Epithelial cell of esophagus (primary cell): Measurements from ENCODE around the gene USF3.
A peak's percentile ranks its signal among the peaks of the same experiment; 100 is the strongest.

Experiments used
- DNase-seq: peaks from one replicate; pipeline ENCODE4 v3.0.0; 2010; ENCODE audit warnings: low read depth
- H3K4me3 ChIP-seq: 2 replicates; pipeline ENCODE4 v1.5.1; 2011; ENCODE audit warnings: mild to moderate bottlenecking, low read length, control low read depth
- TF ChIP-seq, protein P1 (sequence below): IDR thresholded peaks from 2 replicates; pipeline ENCODE4 v1.5.1; 2011; ENCODE audit warnings: low read depth, mild to moderate bottlenecking, low read length, control low read depth, inconsistent platforms; ENCODE audit not compliant: insufficient read depth; ENCODE audit errors: missing control alignments

USF3 gene

GRCh38 chr3:113697500-113698090 lies 1.2 kb upstream of the USF3 start:
- TF ChIP-seq, protein P1, sequence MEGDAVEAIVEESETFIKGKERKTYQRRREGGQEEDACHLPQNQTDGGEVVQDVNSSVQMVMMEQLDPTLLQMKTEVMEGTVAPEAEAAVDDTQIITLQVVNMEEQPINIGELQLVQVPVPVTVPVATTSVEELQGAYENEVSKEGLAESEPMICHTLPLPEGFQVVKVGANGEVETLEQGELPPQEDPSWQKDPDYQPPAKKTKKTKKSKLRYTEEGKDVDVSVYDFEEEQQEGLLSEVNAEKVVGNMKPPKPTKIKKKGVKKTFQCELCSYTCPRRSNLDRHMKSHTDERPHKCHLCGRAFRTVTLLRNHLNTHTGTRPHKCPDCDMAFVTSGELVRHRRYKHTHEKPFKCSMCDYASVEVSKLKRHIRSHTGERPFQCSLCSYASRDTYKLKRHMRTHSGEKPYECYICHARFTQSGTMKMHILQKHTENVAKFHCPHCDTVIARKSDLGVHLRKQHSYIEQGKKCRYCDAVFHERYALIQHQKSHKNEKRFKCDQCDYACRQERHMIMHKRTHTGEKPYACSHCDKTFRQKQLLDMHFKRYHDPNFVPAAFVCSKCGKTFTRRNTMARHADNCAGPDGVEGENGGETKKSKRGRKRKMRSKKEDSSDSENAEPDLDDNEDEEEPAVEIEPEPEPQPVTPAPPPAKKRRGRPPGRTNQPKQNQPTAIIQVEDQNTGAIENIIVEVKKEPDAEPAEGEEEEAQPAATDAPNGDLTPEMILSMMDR, result no peak
- peak; percentile 16 for DNase-seq
- peak overlapping the region; percentile 92 for H3K4me3 ChIP-seq

DNA sequence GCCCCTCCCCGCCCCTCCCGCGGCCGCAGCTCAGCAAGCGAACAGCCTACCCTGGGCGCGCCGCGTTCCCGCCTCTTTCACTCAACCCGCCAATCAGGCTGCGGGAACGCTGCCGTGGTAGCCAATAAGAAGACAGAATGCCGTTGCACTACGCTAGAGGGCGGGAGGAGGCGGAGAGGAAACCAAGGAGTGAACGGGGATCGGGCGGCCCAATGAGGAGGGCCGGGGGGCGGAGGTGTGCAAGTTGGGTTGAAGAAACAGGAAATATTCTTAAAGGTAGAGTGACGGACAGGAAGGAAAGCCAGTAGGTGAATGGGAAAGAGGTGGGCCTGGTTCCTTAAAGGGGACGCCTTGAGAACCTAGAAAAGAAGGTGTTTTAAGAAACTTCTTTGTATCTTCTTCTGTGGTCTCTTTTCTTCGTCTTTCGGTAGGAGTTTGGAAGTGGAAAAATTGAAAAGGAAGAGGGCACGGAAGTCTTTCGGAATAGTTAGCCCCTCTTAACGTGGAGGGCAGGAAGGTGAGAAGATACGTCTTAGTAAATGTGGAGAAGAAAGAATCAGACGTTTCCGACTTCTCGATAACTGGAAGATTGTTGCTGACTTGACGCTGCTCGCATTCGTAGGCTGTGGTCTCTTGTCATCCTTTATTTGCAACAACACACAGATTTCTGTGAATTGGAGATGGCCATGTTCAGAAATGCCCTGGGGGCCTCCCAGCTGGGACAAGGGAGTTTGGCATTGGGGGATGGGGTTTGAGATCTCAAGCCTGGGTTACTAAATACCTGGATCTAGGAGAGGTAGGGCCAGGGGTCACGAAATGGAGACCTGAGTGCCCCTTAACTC lies 437 bp upstream of the USF3 start:
- TF ChIP-seq, protein P1, result peak; percentile 29
- peak overlapping the region; percentile 92 for H3K4me3 ChIP-seq
- DNase-seq, result peak; percentile 100

GRCh38 chr3:113695431-113695785 lies 1.0 kb downstream of the USF3 start:
- peak; percentile 5 for DNase-seq
- TF ChIP-seq, protein P1, result no peak
- peak overlapping the region; percentile 77 for H3K4me3 ChIP-seq

- TF ChIP-seq, protein P1, result no peak
- no peak overlapping the region for H3K4me3 ChIP-seq
- DNase-seq, result no peak
These were observed 6.0 kb downstream of the USF3 start for GRCh38 chr3:113690482-113690881.

DNA sequence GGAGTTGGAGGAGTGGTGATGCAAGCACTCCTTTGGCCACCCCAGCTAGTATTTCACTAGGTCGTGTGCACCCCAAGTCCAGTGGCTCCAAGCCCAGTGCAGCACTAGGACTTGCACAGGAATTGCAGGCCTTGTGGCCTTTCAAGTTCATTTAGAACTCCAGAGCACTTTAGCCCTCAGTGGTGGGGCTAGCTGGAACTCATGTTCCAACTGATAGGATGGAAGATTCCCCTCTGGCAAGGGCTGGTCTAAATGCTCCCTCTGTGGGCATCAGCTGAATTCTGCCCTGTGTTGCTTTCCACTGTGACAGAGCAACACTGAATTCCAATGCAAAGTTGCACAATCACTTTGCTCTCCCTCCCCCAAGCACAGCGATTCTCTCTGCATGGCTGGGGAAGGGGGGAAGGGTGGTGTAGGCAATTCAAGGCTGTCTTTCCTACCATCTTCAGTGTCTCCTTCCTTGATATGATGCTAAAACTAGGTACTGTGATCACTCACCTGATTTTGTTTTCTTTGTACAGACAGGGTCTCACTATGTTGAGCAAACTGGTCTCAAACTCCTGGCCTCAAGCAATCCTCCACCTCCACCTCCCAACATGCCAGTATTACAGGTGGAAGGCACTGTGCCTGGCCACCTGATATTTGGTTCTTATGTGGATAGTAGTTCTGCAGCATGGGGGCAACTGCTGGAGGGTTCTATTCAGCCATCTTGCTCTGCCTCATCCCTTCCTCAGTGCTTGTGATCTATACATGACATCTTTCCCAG lies 10.3 kb downstream of the USF3 start:
- TF ChIP-seq, protein P1, result no peak
- no peak overlapping the region for H3K4me3 ChIP-seq
- peak; percentile 19 for DNase-seq

DNA sequence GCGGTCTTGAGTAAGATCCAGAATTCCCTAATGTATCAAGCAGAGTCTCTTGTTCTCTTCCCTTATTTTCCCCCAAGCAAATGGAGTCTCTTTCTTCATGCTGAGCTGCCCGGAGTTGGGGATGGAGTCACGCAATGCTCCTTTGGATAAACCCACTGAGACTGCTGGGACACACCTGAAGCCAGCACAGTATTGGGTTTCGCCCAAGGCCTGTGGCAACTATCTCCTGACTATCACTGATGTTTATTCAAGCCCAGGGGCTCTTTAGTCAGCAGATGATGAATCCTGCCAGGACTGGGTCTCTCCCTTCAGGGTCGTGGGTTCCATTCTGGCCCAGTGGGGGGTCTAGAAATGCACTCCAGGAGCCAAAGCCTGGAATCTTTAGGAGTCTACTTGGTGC lies 11.3 kb downstream of the USF3 start:
- no peak overlapping the region for H3K4me3 ChIP-seq
- no peak for DNase-seq
- TF ChIP-seq, protein P1, result no peak
